Tibial artery (tissue), 4 donors: ENCODE data around the gene ABCB1.
"Not testable (repeated sequence)": the region's sequence is repeated elsewhere in the genome, so short reads cannot be mapped to it uniquely, and the experiment has no call there.

Source experiments
- DNase-seq, 2 donors: peaks; one replicate each; pipeline ENCODE4 v3.0.0-alpha.2; 2019
- H3K27ac ChIP-seq, 2 donors: fragments of 200-600 bp; sonication (generic) in 1 of 2; 1 replicate in 1 of 2; 2 replicates in 1 of 2; pipeline ENCODE4 v1.5.1; 2018 to 2019; ENCODE audit warnings: mild to moderate bottlenecking in 1 of 2
- H3K27me3 ChIP-seq, 2 donors: fragments of 200-600 bp; sonication (generic) in 1 of 2; one replicate each; pipeline versions ENCODE4 v1.5.1 to v1.6.0; 2016 to 2019
- H3K36me3 ChIP-seq, 3 donors: fragments of 200-600 bp; sonication (generic) in 2 of 3; one replicate each; pipeline ENCODE4 v1.5.1; 2016 to 2019; ENCODE audit warnings: mild to moderate bottlenecking in 2 of 3
- H3K4me1 ChIP-seq, 4 donors: fragments of 200-600 bp; sonication (generic) in 2 of 4; 1 replicate in 3 of 4; 2 replicates in 1 of 4; pipeline ENCODE4 v1.5.1; 2016 to 2019
- H3K4me3 ChIP-seq, 2 donors: fragments of 200-600 bp; sonication (generic) in 1 of 2; 1 replicate in 1 of 2; 2 replicates in 1 of 2; pipeline ENCODE4 v1.5.1; 2018 to 2019; ENCODE audit warnings: mild to moderate bottlenecking in 2 of 2
- H3K9me3 ChIP-seq, 3 donors: fragments of 200-600 bp; sonication (generic) in 1 of 3; one replicate each; pipeline ENCODE4 v1.5.1; 2016 to 2019
- intact Hi-C: fragments of 100-400 bp; cut with DNase I; formaldehyde crosslinking; loops from one replicate; pipeline ENCODE4 v1.15.0; 2023; ENCODE audit warnings: low total_unique reads
- TF ChIP-seq, protein P1 (sequence below), 2 experiments: fragments of 200-600 bp in 1 of 2; fragments of 450-650 bp in 1 of 2; IDR thresholded peaks; one replicate each; pipeline ENCODE4 v1.5.1; 2017 to 2019; ENCODE audit warnings: antibody characterized with exemption in 2 of 2, mild to moderate bottlenecking in 1 of 2, moderate library complexity in 1 of 2

The ABCB1 gene

GRCh38 chr7:87473192-87473591 is 127.5 kb downstream of the ABCB1 start:
- intact Hi-C loops, result no loop called here
- Histone ChIP-seq H3K27me3 (peaks cover 0 to 13% of the 10 kb centered on the region in 2 donors), H3K4me1 (peaks cover 0 to 27% (median 18%) of the 10 kb centered on the region in 4 donors), H3K4me3 (no peak overlapping the region), H3K9me3 (no peaks in the 10 kb centered on the region), H3K36me3 (no peaks in the 10 kb centered on the region), H3K27ac (no peak overlapping the region)
- no peak for DNase-seq
- TF ChIP-seq, protein P1, sequence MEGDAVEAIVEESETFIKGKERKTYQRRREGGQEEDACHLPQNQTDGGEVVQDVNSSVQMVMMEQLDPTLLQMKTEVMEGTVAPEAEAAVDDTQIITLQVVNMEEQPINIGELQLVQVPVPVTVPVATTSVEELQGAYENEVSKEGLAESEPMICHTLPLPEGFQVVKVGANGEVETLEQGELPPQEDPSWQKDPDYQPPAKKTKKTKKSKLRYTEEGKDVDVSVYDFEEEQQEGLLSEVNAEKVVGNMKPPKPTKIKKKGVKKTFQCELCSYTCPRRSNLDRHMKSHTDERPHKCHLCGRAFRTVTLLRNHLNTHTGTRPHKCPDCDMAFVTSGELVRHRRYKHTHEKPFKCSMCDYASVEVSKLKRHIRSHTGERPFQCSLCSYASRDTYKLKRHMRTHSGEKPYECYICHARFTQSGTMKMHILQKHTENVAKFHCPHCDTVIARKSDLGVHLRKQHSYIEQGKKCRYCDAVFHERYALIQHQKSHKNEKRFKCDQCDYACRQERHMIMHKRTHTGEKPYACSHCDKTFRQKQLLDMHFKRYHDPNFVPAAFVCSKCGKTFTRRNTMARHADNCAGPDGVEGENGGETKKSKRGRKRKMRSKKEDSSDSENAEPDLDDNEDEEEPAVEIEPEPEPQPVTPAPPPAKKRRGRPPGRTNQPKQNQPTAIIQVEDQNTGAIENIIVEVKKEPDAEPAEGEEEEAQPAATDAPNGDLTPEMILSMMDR (IDR thresholded peaks at IDR 0.05), result no peak

GRCh38 chr7:87471473-87471872 is 129.2 kb downstream of the ABCB1 start:
- TF ChIP-seq, protein P1 (IDR thresholded peaks at IDR 0.05), result no peak
- Histone ChIP-seq H3K27ac (no peak overlapping the region), H3K36me3 (no peaks in the 10 kb centered on the region), H3K4me1 (peaks cover 0 to 27% (median 18%) of the 10 kb centered on the region in 4 donors), H3K9me3 (no peaks in the 10 kb centered on the region), H3K4me3 (no peak overlapping the region), H3K27me3 (peaks cover 0 to 8% of the 10 kb centered on the region in 2 donors)
- intact Hi-C loops, result no loop called here
- DNase-seq, result no peak

- H3K27ac ChIP-seq, H3K4me1 ChIP-seq, intact Hi-C loops, H3K9me3 ChIP-seq, DNase-seq, H3K36me3 ChIP-seq, H3K27me3 ChIP-seq, H3K4me3 ChIP-seq: not testable (repeated sequence)
Measured at GRCh38 chr7:87469204-87469603, 131.5 kb downstream of the ABCB1 start.

DNA sequence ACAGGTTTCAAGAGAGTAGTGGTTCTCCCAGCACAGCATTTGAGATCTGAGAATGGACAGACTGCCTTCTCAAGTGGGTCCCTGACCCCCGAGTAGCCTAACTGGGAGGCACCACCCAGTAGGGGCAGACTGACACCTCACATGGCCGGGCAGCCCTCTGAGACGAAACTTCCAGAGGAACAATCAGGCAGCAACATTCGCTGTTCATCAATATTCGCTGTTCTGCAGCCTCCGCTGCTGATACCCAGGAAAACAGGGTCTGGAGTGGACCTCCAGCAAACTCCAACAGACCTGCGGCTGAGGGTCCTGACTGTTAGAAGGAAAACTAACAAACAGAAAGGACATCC is 135.2 kb downstream of the ABCB1 start:
- H3K4me1 ChIP-seq, H3K27me3 ChIP-seq, H3K27ac ChIP-seq, H3K36me3 ChIP-seq, H3K4me3 ChIP-seq, DNase-seq, H3K9me3 ChIP-seq, intact Hi-C loops: not testable (repeated sequence)

DNA sequence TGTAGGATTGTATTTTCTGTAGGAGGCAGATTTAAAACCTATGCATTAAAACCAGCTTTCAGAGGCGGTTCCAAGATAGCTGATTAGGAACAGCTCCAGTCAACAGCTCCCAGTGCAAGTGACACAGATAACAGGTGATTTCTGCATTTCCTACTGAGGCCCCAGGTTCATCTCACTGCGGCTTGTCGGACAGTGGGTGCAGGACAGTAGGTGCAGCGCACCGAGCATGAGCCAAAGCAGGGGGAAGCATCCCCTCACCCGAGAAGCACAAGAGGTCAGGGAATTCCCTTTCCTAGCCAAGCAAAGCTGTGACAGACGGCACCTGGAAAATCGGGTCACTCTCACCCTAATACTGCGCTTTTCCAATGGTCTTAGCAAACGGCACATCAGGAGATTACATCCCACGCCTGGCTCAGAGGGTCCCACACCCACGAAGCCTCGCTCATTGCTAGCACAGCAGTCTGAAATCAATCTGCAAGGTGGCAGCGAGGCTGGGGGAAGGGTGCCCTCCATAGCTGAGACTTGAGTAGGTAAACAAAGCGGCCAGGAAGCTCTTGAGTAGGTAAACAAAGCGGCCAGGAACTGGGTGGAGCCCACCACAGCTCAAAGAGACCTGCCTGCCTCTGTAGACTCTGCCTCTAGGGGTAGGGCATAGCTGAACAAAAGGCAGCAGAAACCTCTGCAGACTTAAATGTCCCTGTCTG is 135.7 kb downstream of the ABCB1 start:
- intact Hi-C loops, H3K4me1 ChIP-seq, H3K4me3 ChIP-seq, H3K9me3 ChIP-seq, DNase-seq, H3K36me3 ChIP-seq, H3K27me3 ChIP-seq, H3K27ac ChIP-seq: not testable (repeated sequence)

DNA sequence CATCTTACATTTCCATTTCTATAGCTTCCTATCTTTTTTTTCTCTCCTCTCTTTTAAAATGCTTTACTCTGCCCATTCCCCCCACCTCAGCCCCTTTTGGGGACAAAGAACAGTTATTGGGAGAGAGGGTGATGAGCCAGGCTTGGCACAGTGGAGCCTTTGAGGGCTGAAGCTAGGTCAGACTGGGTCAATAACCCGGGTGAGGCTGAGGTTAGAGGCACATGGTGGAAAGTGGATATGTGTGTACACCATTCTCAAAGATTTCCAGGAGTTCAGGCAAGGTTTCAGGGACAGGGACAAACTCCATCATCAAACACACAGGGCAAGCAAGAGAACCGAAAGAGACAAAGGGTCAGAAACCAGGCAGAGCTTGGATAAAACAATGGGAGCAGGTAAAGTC is 136.7 kb downstream of the ABCB1 start:
- Histone ChIP-seq H3K36me3 (no peaks in the 10 kb centered on the region), H3K4me3 (no peak overlapping the region), H3K9me3 (no peaks in the 10 kb centered on the region), H3K4me1 (no peaks in the 10 kb centered on the region), H3K27ac (no peak overlapping the region), H3K27me3 (no peaks in the 10 kb centered on the region)
- TF ChIP-seq, protein P1 (IDR thresholded peaks at IDR 0.05), result no peak
- intact Hi-C loops, result no loop called here
- no peak for DNase-seq

DNA sequence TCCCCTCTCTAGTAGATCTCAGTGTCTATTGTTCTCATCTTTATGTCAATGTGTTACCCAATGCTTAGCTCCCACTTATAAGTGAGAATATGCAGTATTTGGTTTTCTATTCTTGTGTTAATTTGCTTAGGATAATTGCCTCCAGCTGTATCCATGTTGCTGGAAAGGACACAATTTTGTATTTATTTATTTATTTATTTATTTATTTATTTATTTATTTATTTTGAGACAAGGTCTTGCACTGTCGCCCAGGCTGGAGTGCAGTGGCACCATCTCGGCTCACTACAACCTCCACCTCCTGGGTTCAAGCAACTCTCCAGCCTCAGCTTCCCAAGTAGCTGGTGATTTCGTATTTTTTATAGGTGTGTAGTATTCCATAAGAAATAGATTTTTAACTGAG is 140.2 kb downstream of the ABCB1 start:
- H3K36me3 ChIP-seq, intact Hi-C loops, H3K4me1 ChIP-seq, H3K27me3 ChIP-seq, H3K4me3 ChIP-seq, H3K9me3 ChIP-seq, H3K27ac ChIP-seq, DNase-seq: not testable (repeated sequence)

GRCh38 chr7:87459941-87460340 is 140.7 kb downstream of the ABCB1 start:
- Histone ChIP-seq H3K9me3 (no peaks in the 10 kb centered on the region), H3K27me3 (no peaks in the 10 kb centered on the region), H3K36me3 (no peaks in the 10 kb centered on the region), H3K4me3 (no peak overlapping the region), H3K4me1 (no peaks in the 10 kb centered on the region), H3K27ac (no peak overlapping the region)
- TF ChIP-seq, protein P1 (IDR thresholded peaks at IDR 0.05), result no peak
- DNase-seq, result no peak
- intact Hi-C loops, result no loop called here
